ENCODE data around the gene TBC1D23.

DNA sequence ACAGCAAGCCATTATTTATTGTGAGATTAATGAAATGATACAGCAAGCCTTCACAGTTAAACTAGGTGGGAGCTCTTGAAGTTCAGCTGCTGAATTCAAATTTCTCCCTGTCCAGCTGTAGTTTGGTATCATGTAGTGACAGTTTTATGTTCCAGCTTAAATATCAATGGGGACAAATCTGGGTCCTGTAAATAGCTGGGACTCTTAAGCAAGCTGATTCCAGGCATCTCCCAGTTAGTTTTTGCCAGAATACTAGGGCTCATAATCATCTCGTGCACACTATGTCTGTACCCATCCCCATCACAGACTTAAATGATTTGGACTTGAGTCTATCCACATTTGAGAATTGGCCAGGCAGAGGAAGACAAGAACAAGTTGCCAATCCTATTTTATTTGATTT lies 45.9 kb downstream of the TBC1D23 start:
- TF ChIP-seq CTCF (IDR thresholded peaks at IDR 0.05) (no peak), POLR2A (IDR thresholded peaks at IDR 0.05) (no peak)
